NCI-H2227 (cell line): ENCODE results near the gene GNB1L.

ENCODE experiments used
- DNase-seq: peaks from one replicate; lab custom pipeline; 2025; ENCODE audit not compliant: unreplicated experiment; lab: John Stamatoyannopoulos, UW

Gene GNB1L

GRCh38 chr22:19812910-19813309 lies 41.8 kb downstream of the GNB1L start:
- no peak for DNase-seq

GRCh38 chr22:19811811-19812771 lies 42.6 kb downstream of the GNB1L start:
- DNase-seq = no peak

- DNase-seq = no peak
Measured at GRCh38 chr22:19811211-19811621, 43.5 kb downstream of the GNB1L start.

GRCh38 chr22:19810381-19811201 lies 44.1 kb downstream of the GNB1L start:
- no peak for DNase-seq

GRCh38 chr22:19809741-19810140 lies 44.9 kb downstream of the GNB1L start:
- no peak for DNase-seq

- no peak for DNase-seq
Measured at GRCh38 chr22:19808873-19809478, 45.7 kb downstream of the GNB1L start.

- no peak for DNase-seq
Measured at GRCh38 chr22:19807914-19808872, 46.5 kb downstream of the GNB1L start.

GRCh38 chr22:19807161-19807913 lies 47.3 kb downstream of the GNB1L start:
- no peak for DNase-seq

- DNase-seq = peak; percentile 20
Measured at GRCh38 chr22:19806213-19807160, 48.2 kb downstream of the GNB1L start.

- DNase-seq = no peak
Measured at GRCh38 chr22:19805821-19806212, 48.9 kb downstream of the GNB1L start.

- no peak for DNase-seq
Measured at GRCh38 chr22:19803736-19804267, 50.9 kb downstream of the GNB1L start.

GRCh38 chr22:19802894-19803735 lies 51.6 kb downstream of the GNB1L start:
- DNase-seq = no peak

GRCh38 chr22:19802001-19802893 lies 52.4 kb downstream of the GNB1L start:
- DNase-seq = no peak

- no peak for DNase-seq
Measured at GRCh38 chr22:19801340-19802000, 53.2 kb downstream of the GNB1L start.

- DNase-seq = no peak
Measured at GRCh38 chr22:19800761-19801244, 53.9 kb downstream of the GNB1L start.

GRCh38 chr22:19800306-19800705 lies 54.4 kb downstream of the GNB1L start:
- DNase-seq = no peak
